Naive thymus-derived CD4-positive, alpha-beta T cell (primary cell): Measurements from ENCODE around the gene EPB41L2. TPM values are rescaled to one million over a fixed set of nuclear protein-coding genes. Genes with fewer than 3 reads are reported as not detected.

Experiments used
- ATAC-seq: fragments of 150-1000 bp; cut with Tn5 transposase; 2 replicates; pipeline ENCODE4 v1.10.0; 2021; ENCODE audit warnings: mild to moderate bottlenecking, moderate library complexity
- CTCF ChIA-PET: fragments of 350-600 bp; sonication (Branson Sonifier 250); formaldehyde crosslinking; loops from one replicate; lab custom pipeline; 2021; ENCODE audit warnings: antibody characterized with exemption; lab: Charles Lee
- POLR2A ChIA-PET: fragments of 350-600 bp; sonication (Branson Sonifier 250); formaldehyde crosslinking; loops from one replicate; lab custom pipeline; 2021; ENCODE audit warnings: antibody characterized with exemption, inconsistent platforms; lab: Charles Lee
- DNase-seq, 9 donors: peaks; one replicate each; pipeline versions ENCODE4 v3.0.0 to v3.0.0-alpha.2; 2020 to 2022; ENCODE audit warnings: mixed read lengths in 1 of 9
- H3K27ac ChIP-seq: one replicate; pipeline ENCODE4 v1.7.0; 2013; ENCODE audit warnings: mild to moderate bottlenecking, low read depth, low read length, moderate library complexity
- H3K27me3 ChIP-seq, 2 donors: one replicate each; pipeline ENCODE4 v1.7.0; 2013; ENCODE audit warnings: low read length in 2 of 2, mild to moderate bottlenecking in 2 of 2, moderate library complexity in 2 of 2; ENCODE audit not compliant: control insufficient read depth in 2 of 2, insufficient read depth in 2 of 2
- H3K36me3 ChIP-seq, 3 experiments: 1 replicate in 2 of 3; 2 replicates in 1 of 3; pipeline ENCODE4 v1.7.0; 2013; ENCODE audit warnings: low read length in 3 of 3, mild to moderate bottlenecking in 3 of 3, moderate library complexity in 1 of 3; ENCODE audit not compliant: insufficient read depth in 3 of 3, control insufficient read depth in 2 of 3
- H3K4me1 ChIP-seq, 2 donors: one replicate each; pipeline ENCODE4 v1.7.0; 2013; ENCODE audit warnings: low read length in 2 of 2, mild to moderate bottlenecking in 2 of 2, moderate library complexity in 1 of 2; ENCODE audit not compliant: control insufficient read depth in 2 of 2, insufficient read depth in 2 of 2
- H3K4me3 ChIP-seq: 2 replicates; pipeline ENCODE4 v1.7.0; 2013; ENCODE audit warnings: mild to moderate bottlenecking, low read length
- H3K9me3 ChIP-seq, 3 experiments: 1 replicate in 2 of 3; 2 replicates in 1 of 3; pipeline ENCODE4 v1.7.0; 2013; ENCODE audit warnings: low read length in 3 of 3; ENCODE audit not compliant: control insufficient read depth in 2 of 3
- H3K27ac Mint-ChIP-seq, 9 donors: one replicate each; pipeline ENCODE4 v1.8.0; 2020 to 2022; ENCODE audit warnings: mixed read lengths in 9 of 9, mild to moderate bottlenecking in 8 of 9, moderate library complexity in 5 of 9, inconsistent platforms in 2 of 9
- H3K27me3 Mint-ChIP-seq, 5 donors: one replicate each; pipeline ENCODE4 v1.8.0; 2021 to 2022; ENCODE audit warnings: mixed read lengths in 5 of 5, mild to moderate bottlenecking in 1 of 5
- H3K36me3 Mint-ChIP-seq, 5 donors: one replicate each; pipeline ENCODE4 v1.8.0; 2020 to 2022; ENCODE audit warnings: mixed read lengths in 5 of 5, mild to moderate bottlenecking in 3 of 5, inconsistent platforms in 1 of 5
- H3K4me1 Mint-ChIP-seq, 7 donors: one replicate each; pipeline ENCODE4 v1.8.0; 2020 to 2022; ENCODE audit warnings: mixed read lengths in 7 of 7, mild to moderate bottlenecking in 3 of 7, inconsistent platforms in 1 of 7
- H3K4me3 Mint-ChIP-seq, 10 donors: one replicate each; pipeline ENCODE4 v1.8.0; 2020 to 2022; ENCODE audit warnings: mild to moderate bottlenecking in 10 of 10, mixed read lengths in 10 of 10, moderate library complexity in 6 of 10, inconsistent platforms in 2 of 10
- H3K9me3 Mint-ChIP-seq, 11 donors: one replicate each; pipeline ENCODE4 v1.8.0; 2020 to 2022; ENCODE audit warnings: mixed read lengths in 11 of 11, mild to moderate bottlenecking in 4 of 11, inconsistent platforms in 1 of 11, moderate library complexity in 1 of 11
- intact Hi-C, 2 donors: fragments of 100-400 bp; cut with micrococcal nuclease; formaldehyde crosslinking; loops; one replicate each; pipeline ENCODE4 v1.15.1; 2023
- polyA plus RNA-seq, 2 donors: library from polyadenylated mRNA; unstranded; fragments of 300-500 nt; fragmentation: Illumina TruSeq; gene quantifications; one replicate each; pipeline ENCODE4 v1.2.3, GENCODE V29; 2021
- total RNA-seq, 6 experiments: library from RNA in 5 of 6; stranded (reverse) in 5 of 6; gene quantifications; 1 replicate in 5 of 6; 2 replicates in 1 of 6; pipeline ENCODE4 v1.2.3 and lab custom pipeline; 2021 to 2026

Gene EPB41L2
- total and polyA plus RNA-seq, 7 experiments from 2014 or later = 4.6 to 26.9 (median 12.3) TPM

DNA sequence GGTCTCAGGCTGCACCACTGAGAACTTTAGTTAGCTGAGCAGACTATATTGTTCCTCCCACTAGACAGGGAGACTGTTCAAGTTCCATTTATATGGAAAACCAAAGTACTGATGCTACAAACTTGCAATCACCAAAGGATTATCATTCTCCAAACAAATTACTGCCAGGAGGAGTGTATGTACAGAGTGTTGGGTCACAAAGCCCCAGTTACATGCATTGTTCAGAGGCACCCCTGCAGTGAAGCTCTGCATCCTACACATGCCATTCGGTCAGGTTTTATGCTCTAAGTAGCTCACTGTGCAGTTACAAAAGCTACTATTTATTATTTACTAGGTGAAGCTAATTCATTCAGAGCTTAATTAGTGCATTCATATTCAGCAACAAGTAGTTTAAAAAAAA lies 160.0 kb downstream of the EPB41L2 start:
- DNase-seq = no peak
- Mint-ChIP-seq H3K4me1 (no peaks in the 10 kb centered on the region), H3K4me3 (no peak overlapping the region), H3K36me3 (peaks cover 0 to 14% (median 0%) of the 10 kb centered on the region in 5 donors), H3K27ac (no peak overlapping the region), H3K9me3 (no peaks in the 10 kb centered on the region), H3K27me3 (no peaks in the 10 kb centered on the region)
- ATAC-seq = no peak
- no peaks in the 10 kb centered on the region for H3K9me3 ChIP-seq
- H3K27ac ChIP-seq = no peak overlapping the region
- ChIA-PET CTCF (interaction anchor here (0.7 to 0.9 kb wide), 2 partner anchors 18 to 61 kb away, joined by 3 read pairs; no protein-coding TSS in a partner anchor), POLR2A (no interaction called here)
- no peaks in the 10 kb centered on the region for H3K4me1 ChIP-seq
- no peaks in the 10 kb centered on the region for H3K36me3 ChIP-seq
- no peak overlapping the region for H3K4me3 ChIP-seq
- H3K27me3 ChIP-seq = no peaks in the 10 kb centered on the region
- intact Hi-C loops = no loop called here

DNA sequence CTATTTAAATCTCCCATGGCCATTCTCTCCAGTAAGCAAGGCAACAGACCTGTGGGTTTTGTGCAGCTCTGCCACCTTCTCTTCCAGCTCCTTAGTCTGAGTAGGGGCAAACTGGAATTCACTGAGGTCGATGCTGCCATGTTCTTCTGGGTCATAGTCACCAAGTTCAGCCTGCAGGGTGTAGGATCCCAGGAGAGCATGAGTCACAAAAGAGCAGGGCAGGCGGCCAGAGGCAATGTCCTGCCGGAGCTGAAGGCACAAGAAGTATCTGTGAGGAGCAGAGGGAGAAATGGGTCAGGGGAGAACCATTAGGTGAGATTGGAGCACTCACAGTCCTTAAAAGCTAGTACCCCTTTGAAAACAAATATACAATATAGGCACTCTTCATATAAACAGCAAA lies 162.1 kb downstream of the EPB41L2 start:
- Histone ChIP-seq H3K27ac (no peak overlapping the region), H3K9me3 (no peaks in the 10 kb centered on the region), H3K4me1 (no peaks in the 10 kb centered on the region), H3K4me3 (no peak overlapping the region), H3K36me3 (no peaks in the 10 kb centered on the region), H3K27me3 (no peaks in the 10 kb centered on the region)
- intact Hi-C loops = no loop called here
- Mint-ChIP-seq H3K4me1 (no peaks in the 10 kb centered on the region), H3K27me3 (no peaks in the 10 kb centered on the region), H3K27ac (no peak overlapping the region), H3K36me3 (peaks cover 0 to 9% (median 0%) of the 10 kb centered on the region in 5 donors), H3K9me3 (no peaks in the 10 kb centered on the region), H3K4me3 (no peak overlapping the region)
- ChIA-PET POLR2A (interaction anchor here (0.6 kb wide), 1 partner anchor 67 kb away, joined by 3 read pairs; no protein-coding TSS in a partner anchor), CTCF (interaction anchor here (2.4 kb wide), 1 partner anchor 16 kb away, joined by 7 read pairs; no protein-coding TSS in a partner anchor)
- ATAC-seq (no peak), DNase-seq (no peak)

DNA sequence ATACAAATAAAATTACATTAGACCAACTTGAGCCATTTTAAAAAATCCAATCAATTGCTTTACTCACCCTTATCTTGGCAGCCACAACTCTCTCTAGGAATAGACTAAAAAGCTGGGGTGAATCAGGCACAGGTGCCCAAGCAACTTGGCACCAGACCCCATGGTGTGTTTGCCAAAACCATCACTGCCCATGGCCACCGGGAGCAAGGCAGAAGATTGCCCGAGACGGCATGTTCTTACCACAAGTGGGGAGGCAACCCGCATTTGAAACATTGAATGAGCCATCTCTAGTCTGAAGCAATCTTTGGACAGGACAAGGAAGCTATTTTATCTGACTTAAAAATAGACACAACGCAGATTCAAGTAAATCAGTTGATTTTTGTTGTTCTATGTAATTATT lies 166.8 kb downstream of the EPB41L2 start:
- no peaks in the 10 kb centered on the region for H3K27me3 Mint-ChIP-seq
- Histone ChIP-seq H3K27me3 (no peaks in the 10 kb centered on the region), H3K27ac (no peak overlapping the region), H3K4me1 (no peaks in the 10 kb centered on the region), H3K4me3 (no peak overlapping the region), H3K9me3 (no peaks in the 10 kb centered on the region), H3K36me3 (no peaks in the 10 kb centered on the region)
- ChIA-PET CTCF (interaction anchor here (0.8 to 4.9 kb wide), 2 partner anchors 9 to 11 kb away, joined by 5 to 24 read pairs; no protein-coding TSS in a partner anchor), POLR2A (no interaction called here)
- intact Hi-C loops = no loop called here
- H3K27ac Mint-ChIP-seq = no peak overlapping the region
- ATAC-seq = no peak
- peaks cover 0 to 18% (median 5%) of the 10 kb centered on the region in 5 donors for H3K36me3 Mint-ChIP-seq
- DNase-seq = no peak
- no peak overlapping the region for H3K4me3 Mint-ChIP-seq
- no peaks in the 10 kb centered on the region for H3K9me3 Mint-ChIP-seq
- H3K4me1 Mint-ChIP-seq = no peaks in the 10 kb centered on the region

DNA sequence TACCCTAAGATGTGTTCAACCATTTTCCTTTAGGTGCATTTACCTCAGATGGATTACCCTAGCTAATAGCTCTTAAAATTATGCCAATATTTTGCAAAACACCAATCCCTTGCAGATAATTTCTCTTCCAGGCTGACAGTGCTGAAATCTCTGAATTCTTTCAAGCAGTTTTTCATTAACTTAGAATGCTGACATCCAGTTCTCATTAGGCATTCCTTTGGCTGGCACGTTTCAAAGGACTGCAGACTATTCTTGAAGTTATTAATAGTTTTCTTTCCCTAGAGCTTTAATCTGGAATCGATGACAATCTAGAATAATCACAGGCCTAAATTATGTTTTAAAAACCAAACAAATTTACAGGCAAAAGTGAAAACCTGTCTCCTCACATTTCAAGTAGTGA lies 167.5 kb downstream of the EPB41L2 start:
- H3K4me1 Mint-ChIP-seq = no peaks in the 10 kb centered on the region
- H3K9me3 Mint-ChIP-seq = no peaks in the 10 kb centered on the region
- POLR2A ChIA-PET = no interaction called here
- ATAC-seq (no peak), DNase-seq (no peak)
- H3K36me3 ChIP-seq = no peaks in the 10 kb centered on the region
- no peak overlapping the region for H3K4me3 ChIP-seq
- H3K9me3 ChIP-seq = no peaks in the 10 kb centered on the region
- no peak overlapping the region for H3K27ac Mint-ChIP-seq
- CTCF ChIA-PET = interaction anchor here (0.8 to 4.9 kb wide), 2 partner anchors 8 to 11 kb away, joined by 5 to 24 read pairs; no protein-coding TSS in a partner anchor
- peaks cover 0 to 18% (median 5%) of the 10 kb centered on the region in 5 donors for H3K36me3 Mint-ChIP-seq
- H3K27me3 Mint-ChIP-seq = no peaks in the 10 kb centered on the region
- intact Hi-C loops = no loop called here
- H3K27ac ChIP-seq = no peak overlapping the region
- H3K27me3 ChIP-seq = no peaks in the 10 kb centered on the region
- H3K4me1 ChIP-seq = no peaks in the 10 kb centered on the region
- no peak overlapping the region for H3K4me3 Mint-ChIP-seq

DNA sequence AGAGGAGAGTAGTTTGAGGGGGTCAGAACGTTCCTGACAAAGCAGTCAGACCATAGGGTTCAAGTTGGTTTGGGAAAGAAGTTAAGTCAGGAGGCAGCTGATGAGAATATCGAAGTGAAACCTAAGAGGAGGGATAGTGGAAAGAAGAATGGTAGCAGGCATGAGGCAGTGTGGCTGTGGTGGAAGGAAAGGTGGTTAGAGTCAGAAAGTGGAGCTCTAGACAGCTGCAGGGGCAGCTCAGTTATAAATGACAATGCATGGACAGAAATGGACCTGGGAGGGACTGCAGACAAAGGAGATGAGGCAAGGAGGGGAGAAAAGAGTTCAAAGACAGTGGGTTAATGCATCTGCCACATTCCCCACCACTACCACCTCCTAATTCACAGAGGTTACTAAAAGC lies 169.3 kb downstream of the EPB41L2 start:
- H3K36me3 ChIP-seq = no peaks in the 10 kb centered on the region
- no peaks in the 10 kb centered on the region for H3K27me3 ChIP-seq
- DNase-seq (no peak), ATAC-seq (no peak)
- Mint-ChIP-seq H3K9me3 (no peaks in the 10 kb centered on the region), H3K27ac (no peak overlapping the region), H3K36me3 (peaks cover 0 to 16% (median 5%) of the 10 kb centered on the region in 5 donors), H3K27me3 (no peaks in the 10 kb centered on the region), H3K4me3 (no peak overlapping the region), H3K4me1 (no peaks in the 10 kb centered on the region)
- no peaks in the 10 kb centered on the region for H3K4me1 ChIP-seq
- ChIA-PET POLR2A (no interaction called here), CTCF (interaction anchor here (4.9 kb wide), 1 partner anchor 9 kb away, joined by 24 read pairs; no protein-coding TSS in a partner anchor)
- intact Hi-C loops = no loop called here
- H3K4me3 ChIP-seq = no peak overlapping the region
- H3K9me3 ChIP-seq = no peaks in the 10 kb centered on the region
- H3K27ac ChIP-seq = no peak overlapping the region

DNA sequence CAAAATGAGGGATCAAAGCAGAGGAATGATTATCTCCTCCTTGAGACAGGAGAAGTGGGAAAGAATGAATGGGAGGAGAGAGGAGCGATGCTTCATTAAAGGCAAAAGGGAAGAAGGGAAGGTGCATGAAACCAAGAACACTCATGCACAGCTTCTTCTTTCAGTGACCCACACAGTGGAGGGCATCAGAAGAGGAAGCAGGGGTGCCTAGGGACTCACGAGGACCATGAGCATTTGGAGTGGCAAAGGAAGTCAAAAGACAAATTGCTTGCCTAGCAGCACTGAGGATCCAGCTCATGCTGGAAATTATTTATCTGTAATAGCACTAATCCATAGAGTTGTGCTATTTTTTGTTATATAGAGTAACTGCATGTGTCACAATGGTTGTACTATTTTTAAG lies 169.8 kb downstream of the EPB41L2 start:
- ATAC-seq = peak; percentile 60
- H3K4me1 ChIP-seq = no peaks in the 10 kb centered on the region
- H3K27me3 ChIP-seq = no peaks in the 10 kb centered on the region
- Mint-ChIP-seq H3K27me3 (no peaks in the 10 kb centered on the region), H3K27ac (peak overlapping the region in 1 of 9 donors; percentile 42), H3K4me1 (no peaks in the 10 kb centered on the region), H3K9me3 (no peaks in the 10 kb centered on the region), H3K36me3 (peaks cover 0 to 16% (median 5%) of the 10 kb centered on the region in 5 donors), H3K4me3 (no peak overlapping the region)
- H3K27ac ChIP-seq = no peak overlapping the region
- ChIA-PET CTCF (interaction anchor here (4.9 kb wide), 1 partner anchor 9 kb away, joined by 24 read pairs; no protein-coding TSS in a partner anchor), POLR2A (no interaction called here)
- DNase-seq = no peak
- intact Hi-C loops = no loop called here
- H3K9me3 ChIP-seq = no peaks in the 10 kb centered on the region
- no peak overlapping the region for H3K4me3 ChIP-seq
- no peaks in the 10 kb centered on the region for H3K36me3 ChIP-seq

DNA sequence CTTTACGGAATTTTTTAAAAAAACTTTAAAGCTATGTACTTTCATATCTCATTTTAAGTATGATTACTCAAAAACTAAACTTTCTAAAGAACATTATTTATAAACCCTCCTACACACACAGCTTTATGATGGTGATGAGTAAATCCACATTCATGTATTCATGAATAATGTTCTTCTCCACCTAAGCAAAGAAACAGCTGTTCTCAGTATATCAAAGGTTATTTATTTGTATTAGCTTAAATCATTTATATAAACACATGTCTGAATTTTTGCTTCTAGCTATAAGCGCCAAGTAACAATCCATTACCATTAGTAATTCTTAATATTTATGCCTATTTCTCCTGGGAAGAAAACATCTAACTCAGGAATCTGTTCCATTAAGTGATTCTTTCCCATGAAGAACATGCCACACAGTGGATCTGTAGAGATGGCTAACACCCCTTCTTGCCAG lies 172.5 kb downstream of the EPB41L2 start:
- POLR2A ChIA-PET = interaction anchor here (1.0 kb wide), 1 partner anchor 13 kb away, joined by 3 read pairs; no protein-coding TSS in a partner anchor
- Mint-ChIP-seq H3K27ac (no peak overlapping the region), H3K36me3 (peaks cover 0 to 16% (median 5%) of the 10 kb centered on the region in 5 donors), H3K9me3 (no peaks in the 10 kb centered on the region), H3K4me3 (no peak overlapping the region), H3K4me1 (no peaks in the 10 kb centered on the region), H3K27me3 (no peaks in the 10 kb centered on the region)
- no peak overlapping the region for H3K27ac ChIP-seq
- CTCF ChIA-PET = interaction anchor here (0.7 to 1.0 kb wide), 4 partner anchors 146 to 1020 kb away, joined by 3 to 6 read pairs (median 4); no protein-coding TSS in a partner anchor
- no peak for ATAC-seq
- no peaks in the 10 kb centered on the region for H3K4me1 ChIP-seq
- H3K27me3 ChIP-seq = no peaks in the 10 kb centered on the region
- intact Hi-C loops = no loop called here
- DNase-seq = no peak
- H3K9me3 ChIP-seq = no peaks in the 10 kb centered on the region
- no peak overlapping the region for H3K4me3 ChIP-seq
- no peaks in the 10 kb centered on the region for H3K36me3 ChIP-seq
